HepG2 (cell line): Measurements from ENCODE around the gene ALDH7A1. TPM values are rescaled to one million over a fixed set of nuclear protein-coding genes. Genes with fewer than 3 reads are reported as not detected.

Experiments used
- TEAD3 ChIP-seq: optimal IDR thresholded peaks from 2 replicates; pipeline ENCODE3; 2016; ENCODE audit warnings: borderline replicate concordance
- ZNF136 ChIP-seq: sonication (generic); formaldehyde crosslinking; IDR thresholded peaks from 2 replicates; pipeline ENCODE4 v1.8.1; 2022; ENCODE audit warnings: low read depth, mild to moderate bottlenecking, moderate library complexity, missing genetic modification reagents
- ZNF326 ChIP-seq: sonication (generic); formaldehyde crosslinking; IDR thresholded peaks from 2 replicates; pipeline ENCODE4 v1.4.0; 2020; ENCODE audit warnings: missing genetic modification reagents, borderline replicate concordance
- ZNF891 ChIP-seq: sonication (generic); formaldehyde crosslinking; IDR thresholded peaks from 2 replicates; pipeline ENCODE4 v1.5.0; 2020; ENCODE audit warnings: mild to moderate bottlenecking, missing genetic modification reagents
- ZSCAN31 ChIP-seq: sonication (generic); formaldehyde crosslinking; IDR thresholded peaks from 2 replicates; pipeline ENCODE4 v1.5.0; 2020; ENCODE audit warnings: low read depth, mild to moderate bottlenecking, missing genetic modification reagents
- polyA plus RNA-seq, 8 experiments: library from polyadenylated mRNA; depleted of rRNA in 3 of 8; stranded (reverse) in 7 of 8; unstranded in 1 of 8; fragments of >200 nt; fragmentation: Illumina TruSeq in 4 of 8; extraction: Trizol in 4 of 8; gene quantifications; 2 replicates each; pipeline versions ENCODE4 v1.2.1 to v1.2.3, GENCODE V29; 2011 to 2016; ENCODE audit warnings: low read depth in 4 of 8, missing spikeins in 1 of 8, mixed read lengths in 1 of 8; ENCODE audit not compliant: insufficient read depth in 1 of 8
- total RNA-seq, 5 experiments: library from RNA; depleted of rRNA; stranded (reverse); fragments of >200 nt; fragmentation: Illumina TruSeq; extraction: Trizol; gene quantifications; 2 replicates each; pipeline ENCODE4 v1.2.3, GENCODE V29; 2016; ENCODE audit warnings: low read depth in 1 of 5
- TF ChIP-seq, protein P1 (sequence below): sonication (generic); formaldehyde crosslinking; IDR thresholded peaks from 2 replicates; pipeline ENCODE4 v1.4.0; 2020; ENCODE audit warnings: missing genetic modification reagents
- TF ChIP-seq, protein P2 (sequence below): sonication (generic); formaldehyde crosslinking; conservative IDR thresholded peaks from 2 replicates; pipeline ENCODE4 v1.4.0; 2020; ENCODE audit warnings: mild to moderate bottlenecking, missing genetic modification reagents, moderate library complexity

Gene ALDH7A1
- total and polyA plus RNA-seq, 2 of the 13 experiments (the other 11 are each of a cell fraction or from before 2014, with no cell fraction given): 69.0 to 100 TPM

DNA sequence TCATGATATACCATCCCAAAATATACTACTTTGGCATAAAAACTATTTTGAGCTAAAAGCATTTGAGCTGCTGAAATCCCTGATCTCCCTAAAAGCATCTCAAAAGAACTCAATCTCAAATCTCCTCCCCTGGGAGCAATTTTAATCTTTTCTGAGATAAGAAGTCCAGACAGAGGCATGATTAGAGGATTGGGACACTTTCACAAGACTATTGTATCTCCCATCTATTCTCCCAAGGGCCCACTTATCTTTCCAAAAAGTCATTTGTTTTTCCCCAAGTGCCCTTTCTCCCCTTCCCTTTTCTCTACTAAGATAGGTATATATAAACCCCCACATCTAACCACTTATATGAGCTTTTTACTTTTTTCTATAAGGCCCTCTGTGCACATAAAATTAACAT, 79.7 kb downstream of the ALDH7A1 start (continued):
- TF ChIP-seq, protein P1, sequence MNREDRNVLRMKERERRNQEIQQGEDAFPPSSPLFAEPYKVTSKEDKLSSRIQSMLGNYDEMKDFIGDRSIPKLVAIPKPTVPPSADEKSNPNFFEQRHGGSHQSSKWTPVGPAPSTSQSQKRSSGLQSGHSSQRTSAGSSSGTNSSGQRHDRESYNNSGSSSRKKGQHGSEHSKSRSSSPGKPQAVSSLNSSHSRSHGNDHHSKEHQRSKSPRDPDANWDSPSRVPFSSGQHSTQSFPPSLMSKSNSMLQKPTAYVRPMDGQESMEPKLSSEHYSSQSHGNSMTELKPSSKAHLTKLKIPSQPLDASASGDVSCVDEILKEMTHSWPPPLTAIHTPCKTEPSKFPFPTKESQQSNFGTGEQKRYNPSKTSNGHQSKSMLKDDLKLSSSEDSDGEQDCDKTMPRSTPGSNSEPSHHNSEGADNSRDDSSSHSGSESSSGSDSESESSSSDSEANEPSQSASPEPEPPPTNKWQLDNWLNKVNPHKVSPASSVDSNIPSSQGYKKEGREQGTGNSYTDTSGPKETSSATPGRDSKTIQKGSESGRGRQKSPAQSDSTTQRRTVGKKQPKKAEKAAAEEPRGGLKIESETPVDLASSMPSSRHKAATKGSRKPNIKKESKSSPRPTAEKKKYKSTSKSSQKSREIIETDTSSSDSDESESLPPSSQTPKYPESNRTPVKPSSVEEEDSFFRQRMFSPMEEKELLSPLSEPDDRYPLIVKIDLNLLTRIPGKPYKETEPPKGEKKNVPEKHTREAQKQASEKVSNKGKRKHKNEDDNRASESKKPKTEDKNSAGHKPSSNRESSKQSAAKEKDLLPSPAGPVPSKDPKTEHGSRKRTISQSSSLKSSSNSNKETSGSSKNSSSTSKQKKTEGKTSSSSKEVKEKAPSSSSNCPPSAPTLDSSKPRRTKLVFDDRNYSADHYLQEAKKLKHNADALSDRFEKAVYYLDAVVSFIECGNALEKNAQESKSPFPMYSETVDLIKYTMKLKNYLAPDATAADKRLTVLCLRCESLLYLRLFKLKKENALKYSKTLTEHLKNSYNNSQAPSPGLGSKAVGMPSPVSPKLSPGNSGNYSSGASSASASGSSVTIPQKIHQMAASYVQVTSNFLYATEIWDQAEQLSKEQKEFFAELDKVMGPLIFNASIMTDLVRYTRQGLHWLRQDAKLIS (CRISPR knock-in tag): no peak
- TF ChIP-seq, protein P2, sequence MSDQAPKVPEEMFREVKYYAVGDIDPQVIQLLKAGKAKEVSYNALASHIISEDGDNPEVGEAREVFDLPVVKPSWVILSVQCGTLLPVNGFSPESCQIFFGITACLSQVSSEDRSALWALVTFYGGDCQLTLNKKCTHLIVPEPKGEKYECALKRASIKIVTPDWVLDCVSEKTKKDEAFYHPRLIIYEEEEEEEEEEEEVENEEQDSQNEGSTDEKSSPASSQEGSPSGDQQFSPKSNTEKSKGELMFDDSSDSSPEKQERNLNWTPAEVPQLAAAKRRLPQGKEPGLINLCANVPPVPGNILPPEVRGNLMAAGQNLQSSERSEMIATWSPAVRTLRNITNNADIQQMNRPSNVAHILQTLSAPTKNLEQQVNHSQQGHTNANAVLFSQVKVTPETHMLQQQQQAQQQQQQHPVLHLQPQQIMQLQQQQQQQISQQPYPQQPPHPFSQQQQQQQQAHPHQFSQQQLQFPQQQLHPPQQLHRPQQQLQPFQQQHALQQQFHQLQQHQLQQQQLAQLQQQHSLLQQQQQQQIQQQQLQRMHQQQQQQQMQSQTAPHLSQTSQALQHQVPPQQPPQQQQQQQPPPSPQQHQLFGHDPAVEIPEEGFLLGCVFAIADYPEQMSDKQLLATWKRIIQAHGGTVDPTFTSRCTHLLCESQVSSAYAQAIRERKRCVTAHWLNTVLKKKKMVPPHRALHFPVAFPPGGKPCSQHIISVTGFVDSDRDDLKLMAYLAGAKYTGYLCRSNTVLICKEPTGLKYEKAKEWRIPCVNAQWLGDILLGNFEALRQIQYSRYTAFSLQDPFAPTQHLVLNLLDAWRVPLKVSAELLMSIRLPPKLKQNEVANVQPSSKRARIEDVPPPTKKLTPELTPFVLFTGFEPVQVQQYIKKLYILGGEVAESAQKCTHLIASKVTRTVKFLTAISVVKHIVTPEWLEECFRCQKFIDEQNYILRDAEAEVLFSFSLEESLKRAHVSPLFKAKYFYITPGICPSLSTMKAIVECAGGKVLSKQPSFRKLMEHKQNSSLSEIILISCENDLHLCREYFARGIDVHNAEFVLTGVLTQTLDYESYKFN (CRISPR knock-in tag): no peak
- no peak for TF ChIP-seq ZSCAN31 (CRISPR knock-in tag)
- TF ChIP-seq ZNF891 (CRISPR knock-in tag): no peak
- TF ChIP-seq ZNF326: no peak
- TF ChIP-seq TEAD3 (CRISPR knock-in tag): no peak
- TF ChIP-seq ZNF136 (CRISPR knock-in tag): no peak
